ENCODE data around the gene DLGAP5. TPM values are rescaled to one million over a fixed set of nuclear protein-coding genes. Genes with fewer than 3 reads are reported as not detected.

DLGAP5 gene
- total and polyA plus RNA-seq, 2 of the 13 experiments (the other 11 are each of a cell fraction or from before 2014, with no cell fraction given): 7.7 to 55.8 TPM

DNA sequence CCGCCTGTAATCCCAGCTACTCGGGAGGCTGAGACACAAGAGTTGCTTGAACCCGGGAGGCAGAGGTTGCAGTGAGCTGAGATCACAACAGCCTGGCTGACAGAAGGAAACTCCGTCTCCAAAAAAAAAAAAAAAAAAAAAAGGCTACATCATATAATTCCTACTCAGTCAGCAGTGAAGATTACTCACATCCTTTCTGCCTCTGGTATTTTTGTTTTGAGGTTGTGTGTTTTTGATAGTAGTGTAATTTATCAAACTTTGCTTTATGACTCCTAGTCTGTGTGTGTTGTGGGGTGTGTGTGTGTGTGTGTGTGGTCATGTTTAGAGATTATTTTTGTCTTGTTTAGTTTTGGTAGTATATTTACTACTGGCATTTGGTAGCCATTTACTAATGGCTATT lies 29.8 kb upstream of the DLGAP5 start:
- H3K4me2 ChIP-seq (ENCODE audit: low read depth, low read length): no peak overlapping the region
- CTCF ChIA-PET (ENCODE audit: low intra/inter-chr PET ratio, low total read pairs): no interaction called here
- H2AFZ ChIP-seq (ENCODE audit: low read length): no peak overlapping the region
- ATAC-seq: no peak
- no peak for FAIRE-seq
- H3K4me1 ChIP-seq (ENCODE audit: insufficient read depth, low read length): peaks cover 6% of the 10 kb centered on the region; the same call in 1 of the 2 replicates
- H3K79me2 ChIP-seq (ENCODE audit: insufficient read depth, low read length): no peaks in the 10 kb centered on the region
- H3K27me3 ChIP-seq (ENCODE audit: control insufficient read depth in 1 of 2, insufficient read depth in 2 of 2, low read length in 2 of 2): no peaks in the 10 kb centered on the region
- H3K27ac ChIP-seq (ENCODE audit: extremely low read length, insufficient read depth, low read length): no peak overlapping the region
- no peak overlapping the region for H3K9ac ChIP-seq (ENCODE audit: insufficient read depth, low read depth, low read length)
- POLR2A ChIA-PET: no interaction called here
- in situ Hi-C loops (cut with HindIII; ENCODE audit: extremely low pct_ligation_motif_present, low pct_unique_long_range_greater_than_20kb) (no loop called here), intact Hi-C loops (cut with micrococcal nuclease; ENCODE audit: unreplicated experiment) (no loop called here)
- no peak for DNase-seq (ENCODE audit: low spot score)
- WGBS (ENCODE audit: low lambda C conversion rate): 32% methylated on average over 4 of the region's 4 CpGs
- TF ChIP-seq MTF2 (CRISPR knock-in tag; IDR thresholded peaks at IDR 0.05; ENCODE audit: borderline replicate concordance) (no peak), CEBPG (CRISPR knock-in tag; IDR thresholded peaks at IDR 0.05) (no peak), SP2 (CRISPR knock-in tag; IDR thresholded peaks at IDR 0.05) (no peak), ZNF674 (CRISPR knock-in tag; IDR thresholded peaks at IDR 0.05; ENCODE audit: low read depth) (no peak), ZNF607 (CRISPR knock-in tag; IDR thresholded peaks at IDR 0.05; ENCODE audit: borderline replicate concordance) (no peak), ZNF761 (CRISPR knock-in tag; conservative IDR thresholded peaks at IDR 0.05) (no peak)
- TF ChIP-seq, protein P1, sequence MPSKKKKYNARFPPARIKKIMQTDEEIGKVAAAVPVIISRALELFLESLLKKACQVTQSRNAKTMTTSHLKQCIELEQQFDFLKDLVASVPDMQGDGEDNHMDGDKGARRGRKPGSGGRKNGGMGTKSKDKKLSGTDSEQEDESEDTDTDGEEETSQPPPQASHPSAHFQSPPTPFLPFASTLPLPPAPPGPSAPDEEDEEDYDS (CRISPR knock-in tag; IDR thresholded peaks at IDR 0.05): no peak
- TF ChIP-seq, protein P2, sequence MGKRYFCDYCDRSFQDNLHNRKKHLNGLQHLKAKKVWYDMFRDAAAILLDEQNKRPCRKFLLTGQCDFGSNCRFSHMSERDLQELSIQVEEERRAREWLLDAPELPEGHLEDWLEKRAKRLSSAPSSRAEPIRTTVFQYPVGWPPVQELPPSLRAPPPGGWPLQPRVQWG (CRISPR knock-in tag; IDR thresholded peaks at IDR 0.05; ENCODE audit: borderline replicate concordance, low read depth): no peak
- BruUV-seq (replicated peaks): no TSS peak
- H3K36me3 ChIP-seq (replicated peaks in 1 of 2; ENCODE audit: control insufficient read depth in 1 of 2, insufficient read depth in 2 of 2, low read length in 2 of 2): no peaks in the 10 kb centered on the region
- H3K4me3 ChIP-seq (replicated peaks in 1 of 3; ENCODE audit: insufficient read depth in 1 of 3, low read depth in 2 of 3, low read length in 3 of 3): no peak overlapping the region
- no peaks in the 10 kb centered on the region for H4K20me1 ChIP-seq (ENCODE audit: insufficient read depth, low read length)
- no peaks in the 10 kb centered on the region for H3K9me3 ChIP-seq (ENCODE audit: low read length)

DNA sequence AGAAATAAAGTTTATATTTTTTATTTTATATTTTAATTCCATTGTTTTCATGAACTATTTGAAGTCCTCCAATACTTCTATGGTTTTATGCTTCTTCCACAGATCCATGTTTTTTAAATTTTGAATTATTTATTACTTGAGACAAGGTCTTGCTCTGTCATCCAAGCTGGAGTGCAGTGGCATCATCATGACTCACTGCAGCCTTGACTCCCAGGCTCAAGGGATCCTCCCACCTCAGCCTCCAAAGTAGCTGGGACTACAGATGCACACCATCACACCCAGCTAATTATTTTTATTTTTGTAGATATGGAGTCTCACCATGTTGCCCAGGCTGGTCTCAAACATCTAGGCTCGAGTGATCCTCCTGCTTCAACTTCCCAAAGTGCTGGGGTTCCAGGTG lies 28.8 kb upstream of the DLGAP5 start:
- Histone ChIP-seq H3K4me3 (replicated peaks in 1 of 3; ENCODE audit: insufficient read depth in 1 of 3, low read depth in 2 of 3, low read length in 3 of 3) (no peak overlapping the region), H3K9ac (ENCODE audit: insufficient read depth, low read depth, low read length) (no peak overlapping the region), H3K4me2 (ENCODE audit: low read depth, low read length) (no peak overlapping the region), H3K79me2 (ENCODE audit: insufficient read depth, low read length) (no peaks in the 10 kb centered on the region), H2AFZ (ENCODE audit: low read length) (no peak overlapping the region), H3K9me3 (ENCODE audit: low read length) (no peaks in the 10 kb centered on the region), H3K27me3 (ENCODE audit: control insufficient read depth in 1 of 2, insufficient read depth in 2 of 2, low read length in 2 of 2) (no peaks in the 10 kb centered on the region), H4K20me1 (ENCODE audit: insufficient read depth, low read length) (no peaks in the 10 kb centered on the region), H3K27ac (ENCODE audit: extremely low read length, insufficient read depth, low read length) (no peak overlapping the region), H3K4me1 (ENCODE audit: insufficient read depth, low read length) (peaks cover 6% of the 10 kb centered on the region; the same call in 1 of the 2 replicates), H3K36me3 (replicated peaks in 1 of 2; ENCODE audit: control insufficient read depth in 1 of 2, insufficient read depth in 2 of 2, low read length in 2 of 2) (no peaks in the 10 kb centered on the region)
- CTCF ChIA-PET (ENCODE audit: low intra/inter-chr PET ratio, low total read pairs): no interaction called here
- intact Hi-C loops (cut with micrococcal nuclease; ENCODE audit: unreplicated experiment) (no loop called here), in situ Hi-C loops (cut with HindIII; ENCODE audit: extremely low pct_ligation_motif_present, low pct_unique_long_range_greater_than_20kb) (no loop called here)
- no TSS peak for BruUV-seq (replicated peaks)
- 4% methylated on average over 1 of the region's 1 CpG for WGBS (ENCODE audit: low lambda C conversion rate)
- DNase-seq (ENCODE audit: low spot score) (no peak), ATAC-seq (no peak), FAIRE-seq (no peak)
- POLR2A ChIA-PET: no interaction called here
- TF ChIP-seq, protein P3, sequence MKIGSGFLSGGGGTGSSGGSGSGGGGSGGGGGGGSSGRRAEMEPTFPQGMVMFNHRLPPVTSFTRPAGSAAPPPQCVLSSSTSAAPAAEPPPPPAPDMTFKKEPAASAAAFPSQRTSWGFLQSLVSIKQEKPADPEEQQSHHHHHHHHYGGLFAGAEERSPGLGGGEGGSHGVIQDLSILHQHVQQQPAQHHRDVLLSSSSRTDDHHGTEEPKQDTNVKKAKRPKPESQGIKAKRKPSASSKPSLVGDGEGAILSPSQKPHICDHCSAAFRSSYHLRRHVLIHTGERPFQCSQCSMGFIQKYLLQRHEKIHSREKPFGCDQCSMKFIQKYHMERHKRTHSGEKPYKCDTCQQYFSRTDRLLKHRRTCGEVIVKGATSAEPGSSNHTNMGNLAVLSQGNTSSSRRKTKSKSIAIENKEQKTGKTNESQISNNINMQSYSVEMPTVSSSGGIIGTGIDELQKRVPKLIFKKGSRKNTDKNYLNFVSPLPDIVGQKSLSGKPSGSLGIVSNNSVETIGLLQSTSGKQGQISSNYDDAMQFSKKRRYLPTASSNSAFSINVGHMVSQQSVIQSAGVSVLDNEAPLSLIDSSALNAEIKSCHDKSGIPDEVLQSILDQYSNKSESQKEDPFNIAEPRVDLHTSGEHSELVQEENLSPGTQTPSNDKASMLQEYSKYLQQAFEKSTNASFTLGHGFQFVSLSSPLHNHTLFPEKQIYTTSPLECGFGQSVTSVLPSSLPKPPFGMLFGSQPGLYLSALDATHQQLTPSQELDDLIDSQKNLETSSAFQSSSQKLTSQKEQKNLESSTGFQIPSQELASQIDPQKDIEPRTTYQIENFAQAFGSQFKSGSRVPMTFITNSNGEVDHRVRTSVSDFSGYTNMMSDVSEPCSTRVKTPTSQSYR (CRISPR knock-in tag; IDR thresholded peaks at IDR 0.05; ENCODE audit: borderline replicate concordance): no peak
- no peak for TF ChIP-seq ARNT2 (CRISPR knock-in tag; IDR thresholded peaks at IDR 0.05; ENCODE audit: low read depth)
- no peak for TF ChIP-seq MAFG (CRISPR knock-in tag; IDR thresholded peaks at IDR 0.05)
- no peak for TF ChIP-seq MTF2 (CRISPR knock-in tag; IDR thresholded peaks at IDR 0.05; ENCODE audit: borderline replicate concordance)
- no peak for TF ChIP-seq ZNF850 (CRISPR knock-in tag; conservative IDR thresholded peaks at IDR 0.05)
- no peak for TF ChIP-seq GLI4 (CRISPR knock-in tag; IDR thresholded peaks at IDR 0.05; ENCODE audit: borderline replicate concordance)
- TF ChIP-seq GTF2F1 (IDR thresholded peaks at IDR 0.05; ENCODE audit: low read length): no peak
- no peak for TF ChIP-seq ZNF607 (CRISPR knock-in tag; IDR thresholded peaks at IDR 0.05; ENCODE audit: borderline replicate concordance)
